IPS-15b (cell line): ENCODE measurements around the gene MRPL3.
"Not testable (repeated sequence)": the region's sequence is repeated elsewhere in the genome, so short reads cannot be mapped to it uniquely, and the experiment has no call there.

ENCODE experiments used
- H3K27me3 ChIP-seq: one replicate; pipeline ENCODE4 v1.6.1; 2013; ENCODE audit warnings: low read length; ENCODE audit not compliant: control insufficient read depth, insufficient read depth
- H3K36me3 ChIP-seq: one replicate; pipeline ENCODE4 v1.6.1; 2013; ENCODE audit warnings: low read length; ENCODE audit not compliant: control insufficient read depth, insufficient read depth
- H3K4me1 ChIP-seq: one replicate; pipeline ENCODE4 v1.6.1; 2013; ENCODE audit warnings: mild to moderate bottlenecking, low read length; ENCODE audit not compliant: control insufficient read depth, insufficient read depth
- H3K4me3 ChIP-seq: one replicate; pipeline ENCODE4 v1.5.1; 2013; ENCODE audit warnings: low read depth, low read length
- H3K9ac ChIP-seq: one replicate; pipeline ENCODE4 v1.6.1; 2013; ENCODE audit warnings: low read depth, mild to moderate bottlenecking, low read length
- H3K9me3 ChIP-seq: one replicate; pipeline ENCODE4 v1.6.1; 2013; ENCODE audit warnings: mild to moderate bottlenecking, low read length; ENCODE audit not compliant: control insufficient read depth, insufficient read depth

MRPL3 gene

DNA sequence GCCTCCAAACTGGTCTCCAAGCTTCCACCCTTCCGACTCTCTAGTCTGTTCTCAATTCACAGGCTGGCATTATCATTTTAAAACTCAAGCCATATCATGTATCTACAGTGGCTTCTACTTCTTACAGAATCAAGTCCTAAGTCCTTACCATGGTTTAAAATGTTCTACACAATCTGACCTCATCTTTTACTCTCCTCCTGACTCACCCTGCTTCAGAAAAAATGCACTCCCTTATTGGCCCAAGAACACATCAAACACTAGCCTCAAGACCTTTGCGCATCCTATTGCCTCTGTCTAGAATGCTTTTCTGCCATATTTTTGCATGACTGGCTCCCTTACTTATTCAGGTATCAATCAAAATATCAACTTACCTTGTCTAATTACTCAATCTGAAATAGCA is 11.0 kb downstream of the MRPL3 start:
- Histone ChIP-seq H3K4me1 (no peaks in the 10 kb centered on the region), H3K9ac (no peak overlapping the region), H3K36me3 (no peaks in the 10 kb centered on the region), H3K27me3 (no peaks in the 10 kb centered on the region), H3K4me3 (no peak overlapping the region), H3K9me3 (no peaks in the 10 kb centered on the region)

DNA sequence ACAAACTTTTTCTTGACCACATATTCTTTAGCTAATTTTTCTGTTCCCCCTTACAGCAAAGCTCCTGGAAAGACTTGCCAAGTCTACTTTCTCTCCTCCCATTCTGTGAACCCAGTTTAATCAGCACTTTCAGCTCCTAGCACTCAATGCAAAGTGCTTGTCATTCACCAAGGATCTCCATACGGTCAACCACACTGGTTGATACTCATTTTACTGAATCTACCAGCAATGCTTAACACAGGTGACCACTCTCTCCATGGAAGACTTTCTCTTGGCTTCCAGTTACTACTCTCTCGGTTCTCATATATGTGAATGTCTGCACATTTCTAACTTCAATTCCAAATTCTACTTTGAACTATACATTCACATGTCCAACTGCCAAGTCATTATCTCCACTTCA is 11.7 kb downstream of the MRPL3 start:
- no peak overlapping the region for H3K4me3 ChIP-seq
- no peaks in the 10 kb centered on the region for H3K36me3 ChIP-seq
- no peaks in the 10 kb centered on the region for H3K4me1 ChIP-seq
- no peaks in the 10 kb centered on the region for H3K27me3 ChIP-seq
- no peaks in the 10 kb centered on the region for H3K9me3 ChIP-seq
- no peak overlapping the region for H3K9ac ChIP-seq

- H3K9me3 ChIP-seq, H3K4me3 ChIP-seq, H3K4me1 ChIP-seq, H3K36me3 ChIP-seq, H3K9ac ChIP-seq, H3K27me3 ChIP-seq: not testable (repeated sequence)
Observed at GRCh38 chr3:131486545-131486944, 16.2 kb downstream of the MRPL3 start.

DNA sequence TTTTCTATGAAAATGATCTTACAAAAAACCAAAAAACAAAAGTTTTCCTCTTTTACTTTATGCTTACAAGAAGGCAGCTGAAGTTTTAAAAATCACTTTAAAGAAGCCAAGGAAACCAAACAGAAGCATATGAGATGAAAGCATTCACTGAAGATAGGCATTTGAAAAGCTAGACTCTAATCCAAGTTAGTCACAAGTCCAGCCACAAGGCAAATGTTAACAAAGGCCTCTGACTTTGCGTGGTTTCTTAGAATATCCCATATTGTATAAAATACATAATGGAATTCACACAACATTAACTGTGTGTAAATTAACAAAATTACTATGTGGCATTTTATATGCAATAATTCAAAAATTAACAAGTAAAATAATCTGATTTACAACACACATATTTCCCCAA is 17.7 kb downstream of the MRPL3 start:
- no peaks in the 10 kb centered on the region for H3K27me3 ChIP-seq
- H3K9me3 ChIP-seq, result no peaks in the 10 kb centered on the region
- H3K9ac ChIP-seq, result no peak overlapping the region
- H3K4me3 ChIP-seq, result no peak overlapping the region
- no peaks in the 10 kb centered on the region for H3K4me1 ChIP-seq
- H3K36me3 ChIP-seq, result no peaks in the 10 kb centered on the region

DNA sequence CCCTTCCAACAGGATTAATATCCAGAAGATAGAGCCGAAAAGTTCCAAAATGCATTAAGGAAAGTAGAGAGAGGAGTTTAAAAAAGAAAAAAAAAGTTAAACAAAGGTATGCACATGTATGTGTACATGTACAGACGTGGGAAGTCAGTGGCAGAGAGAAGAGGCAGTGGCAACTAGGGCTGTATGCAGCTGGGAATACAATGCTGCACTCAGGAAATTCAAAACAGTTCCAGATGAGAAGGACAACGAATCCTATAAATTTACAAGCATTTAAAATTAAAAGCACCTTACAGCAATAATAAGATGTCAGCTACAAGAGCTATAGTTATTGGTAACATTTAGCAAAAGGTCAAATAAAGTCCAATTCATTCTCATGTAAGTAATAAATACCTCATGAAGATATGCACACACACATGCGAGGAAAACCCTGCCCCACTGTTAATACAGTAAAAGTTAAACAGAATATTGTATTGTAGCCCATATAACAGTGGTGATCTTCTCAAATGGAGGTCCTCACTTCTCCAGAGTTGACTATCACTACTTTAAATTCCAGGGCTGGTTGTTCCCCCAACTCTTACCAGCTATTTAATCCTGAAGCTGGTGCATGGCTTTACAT is 18.2 kb downstream of the MRPL3 start:
- Histone ChIP-seq H3K4me3 (no peak overlapping the region), H3K9ac (no peak overlapping the region), H3K4me1 (no peaks in the 10 kb centered on the region), H3K27me3 (no peaks in the 10 kb centered on the region), H3K36me3 (no peaks in the 10 kb centered on the region), H3K9me3 (no peaks in the 10 kb centered on the region)

DNA sequence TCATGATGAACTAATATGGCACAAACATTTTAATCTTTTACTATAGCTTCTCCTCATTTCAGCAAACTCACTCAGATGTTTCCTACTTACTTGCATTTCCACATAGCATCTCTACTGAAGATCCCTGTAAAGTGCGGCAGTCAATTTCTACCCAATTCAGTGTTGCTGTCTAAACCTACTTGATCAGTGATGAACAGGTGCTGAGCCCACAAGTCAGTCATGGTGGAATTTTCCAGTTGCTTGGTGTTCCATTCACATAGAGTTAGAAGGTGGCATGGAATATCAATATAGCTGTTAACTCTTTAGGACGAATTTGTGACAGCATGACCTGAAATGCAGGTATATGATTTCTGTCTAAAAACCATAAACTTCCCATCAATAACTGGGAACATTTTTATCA is 22.7 kb downstream of the MRPL3 start:
- Histone ChIP-seq H3K36me3 (no peaks in the 10 kb centered on the region), H3K4me3 (no peak overlapping the region), H3K27me3 (no peaks in the 10 kb centered on the region), H3K9me3 (no peaks in the 10 kb centered on the region), H3K4me1 (no peaks in the 10 kb centered on the region), H3K9ac (no peak overlapping the region)

DNA sequence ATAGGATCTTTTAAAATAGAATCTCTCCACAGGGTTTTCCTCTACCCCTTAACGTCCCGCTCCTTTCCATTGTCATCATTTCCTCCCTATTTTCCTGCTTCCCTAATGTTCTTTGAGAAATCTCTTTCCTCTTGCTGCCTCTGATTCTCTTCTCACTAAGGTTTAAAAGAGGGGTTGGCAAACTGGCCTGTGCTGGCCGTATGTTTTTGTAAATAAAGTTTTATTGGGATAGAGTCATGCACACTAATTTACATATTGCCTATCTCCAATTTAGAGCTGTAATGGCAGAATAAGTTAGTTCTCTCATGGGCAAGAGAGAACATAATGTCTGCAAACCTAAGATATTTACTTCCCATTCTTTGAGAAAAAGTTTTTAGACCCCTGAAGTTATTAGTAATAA is 25.0 kb downstream of the MRPL3 start:
- H3K36me3 ChIP-seq, result no peaks in the 10 kb centered on the region
- no peaks in the 10 kb centered on the region for H3K4me1 ChIP-seq

GRCh38 chr3:131474115-131474514 is 28.7 kb downstream of the MRPL3 start:
- Histone ChIP-seq H3K27me3 (no peaks in the 10 kb centered on the region), H3K4me1 (no peaks in the 10 kb centered on the region), H3K9ac (no peak overlapping the region), H3K36me3 (peaks cover 4% of the 10 kb centered on the region), H3K9me3 (no peaks in the 10 kb centered on the region), H3K4me3 (no peak overlapping the region)

More for the DNA sequence above, 25.0 kb downstream of the MRPL3 start:
- Histone ChIP-seq H3K9ac (no peak overlapping the region), H3K27me3 (no peaks in the 10 kb centered on the region), H3K9me3 (no peaks in the 10 kb centered on the region), H3K4me3 (no peak overlapping the region)

GRCh38 chr3:131470377-131470776 is 32.4 kb downstream of the MRPL3 start:
- peaks cover 4% of the 10 kb centered on the region for H3K36me3 ChIP-seq
- no peaks in the 10 kb centered on the region for H3K9me3 ChIP-seq
- no peak overlapping the region for H3K4me3 ChIP-seq
- H3K27me3 ChIP-seq, result no peaks in the 10 kb centered on the region
- no peak overlapping the region for H3K9ac ChIP-seq
- H3K4me1 ChIP-seq, result no peaks in the 10 kb centered on the region

GRCh38 chr3:131458653-131459052 is 44.1 kb downstream of the MRPL3 start:
- H3K36me3 ChIP-seq, result no peaks in the 10 kb centered on the region
- no peak overlapping the region for H3K4me3 ChIP-seq
- no peaks in the 10 kb centered on the region for H3K9me3 ChIP-seq

DNA sequence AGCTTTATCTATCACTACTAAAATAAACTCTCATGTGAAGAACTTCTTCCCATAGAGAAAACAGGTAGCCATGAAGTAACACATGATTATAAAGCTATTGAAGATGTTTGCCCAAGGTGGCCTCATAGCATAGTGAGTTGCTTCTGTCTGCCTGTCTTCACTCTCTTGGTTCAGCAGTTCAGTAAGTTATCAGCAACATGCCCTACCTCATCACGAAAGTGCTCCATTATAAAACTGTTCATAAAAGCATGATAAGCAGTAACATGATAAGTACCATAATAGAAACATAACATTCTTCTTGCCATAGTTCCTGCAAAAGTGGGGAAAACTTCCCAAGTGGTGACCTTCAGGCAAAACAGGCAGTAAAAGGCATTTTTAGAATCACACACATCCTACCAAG is 45.6 kb downstream of the MRPL3 start:
- Histone ChIP-seq H3K4me3 (no peak overlapping the region), H3K9ac (no peak overlapping the region), H3K4me1 (no peaks in the 10 kb centered on the region), H3K9me3 (no peaks in the 10 kb centered on the region), H3K36me3 (no peaks in the 10 kb centered on the region), H3K27me3 (no peaks in the 10 kb centered on the region)

More at GRCh38 chr3:131458653-131459052, 44.1 kb downstream of the MRPL3 start:
- Histone ChIP-seq H3K4me1 (no peaks in the 10 kb centered on the region), H3K9ac (no peak overlapping the region), H3K27me3 (no peaks in the 10 kb centered on the region)

DNA sequence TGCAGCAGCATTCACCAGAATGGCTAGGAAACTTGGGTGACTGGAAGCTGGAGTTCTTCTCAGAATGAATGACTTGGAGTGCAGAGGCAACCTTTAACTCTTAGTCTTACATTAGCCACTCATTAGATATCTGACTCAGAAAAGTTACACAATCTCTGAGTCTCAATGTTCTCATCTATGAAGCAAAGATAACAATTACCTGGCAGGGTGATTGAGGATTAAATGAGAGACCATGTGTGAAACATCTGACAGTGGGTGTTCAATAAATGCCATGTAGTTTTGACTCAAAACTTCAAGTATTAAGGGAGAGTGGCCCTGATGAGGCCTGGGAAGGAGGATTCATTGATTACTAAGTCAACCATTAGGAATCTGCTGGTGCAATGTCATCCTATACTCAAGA is 48.3 kb downstream of the MRPL3 start:
- Histone ChIP-seq H3K9me3 (no peaks in the 10 kb centered on the region), H3K4me3 (no peak overlapping the region), H3K27me3 (no peaks in the 10 kb centered on the region), H3K36me3 (no peaks in the 10 kb centered on the region), H3K4me1 (no peaks in the 10 kb centered on the region), H3K9ac (no peak overlapping the region)
